ENCODE data around the gene DIP2C.
A peak's percentile ranks its signal among the peaks of the same experiment; 100 is the strongest.
"Not testable (repeated sequence)": the region's sequence is repeated elsewhere in the genome, so short reads cannot be mapped to it uniquely, and the experiment has no call there.

DIP2C gene

GRCh38 chr10:608331-609261, 80.9 kb downstream of the DIP2C start:
- no peak for DNase-seq

DNA sequence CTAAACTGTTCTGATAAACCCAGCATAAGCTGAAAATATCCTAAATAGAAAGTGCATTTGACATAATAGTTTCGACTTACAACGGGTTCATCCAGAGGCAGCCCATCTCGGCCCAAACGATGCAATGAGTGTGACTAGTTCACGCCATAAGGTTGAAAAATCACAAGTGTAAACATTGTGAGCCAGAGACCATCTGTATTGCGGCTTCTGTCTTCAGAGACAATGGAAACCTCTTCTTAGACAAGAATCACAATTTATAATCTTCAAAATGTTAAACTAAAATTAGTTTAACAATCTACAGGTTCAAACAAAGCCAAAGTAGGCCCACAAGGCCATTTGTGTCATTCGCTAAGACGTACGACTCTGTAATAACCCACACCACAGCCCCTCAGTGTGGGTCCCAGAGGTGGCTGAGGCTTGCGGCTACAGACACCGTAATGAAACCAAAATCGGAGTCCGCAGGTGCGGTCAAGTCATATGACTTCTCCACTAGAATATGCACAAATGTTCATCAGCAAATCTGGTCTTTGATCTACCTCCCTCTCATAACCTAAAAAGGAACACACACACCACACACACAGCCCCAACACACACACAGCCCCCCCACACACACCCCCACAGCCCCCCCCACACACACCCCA, 81.8 kb downstream of the DIP2C start:
- no peak for DNase-seq

DNA sequence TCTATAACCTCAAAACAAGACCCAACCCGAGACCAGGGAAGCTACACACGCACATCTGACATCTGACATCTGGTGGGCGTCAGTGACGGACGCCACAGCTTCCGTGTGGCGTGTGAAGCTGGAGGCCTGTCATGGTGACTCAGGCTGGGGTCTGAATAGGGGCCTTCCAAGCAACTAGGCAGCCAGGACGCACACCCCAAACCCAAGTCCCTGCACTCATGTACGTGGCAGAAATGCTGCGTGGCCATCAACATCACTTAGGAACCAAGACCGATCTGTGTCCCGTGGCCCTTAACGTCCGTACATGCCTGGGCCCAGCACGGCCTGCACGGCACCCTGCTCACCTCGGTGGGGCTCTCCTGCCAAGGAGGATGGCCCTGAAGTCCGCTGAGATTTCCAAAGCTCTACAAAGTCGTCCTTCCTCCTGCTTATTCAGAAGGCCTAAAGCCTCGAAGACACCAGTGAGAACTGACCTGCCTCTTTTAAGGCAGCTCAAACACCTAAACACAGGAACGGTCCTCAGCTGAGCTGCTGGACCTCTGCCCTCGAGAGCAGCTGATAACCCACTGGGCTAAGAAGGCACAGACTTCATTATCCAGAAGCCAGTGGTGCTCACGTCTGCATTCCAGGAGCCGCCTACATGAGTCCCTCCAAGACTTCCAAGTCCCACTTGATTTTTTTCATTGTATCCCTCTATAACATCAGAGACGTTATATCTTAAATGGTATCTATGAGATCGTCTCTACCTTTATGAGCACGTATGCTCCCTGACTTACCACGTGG, 82.5 kb downstream of the DIP2C start:
- no peak for DNase-seq

DNA sequence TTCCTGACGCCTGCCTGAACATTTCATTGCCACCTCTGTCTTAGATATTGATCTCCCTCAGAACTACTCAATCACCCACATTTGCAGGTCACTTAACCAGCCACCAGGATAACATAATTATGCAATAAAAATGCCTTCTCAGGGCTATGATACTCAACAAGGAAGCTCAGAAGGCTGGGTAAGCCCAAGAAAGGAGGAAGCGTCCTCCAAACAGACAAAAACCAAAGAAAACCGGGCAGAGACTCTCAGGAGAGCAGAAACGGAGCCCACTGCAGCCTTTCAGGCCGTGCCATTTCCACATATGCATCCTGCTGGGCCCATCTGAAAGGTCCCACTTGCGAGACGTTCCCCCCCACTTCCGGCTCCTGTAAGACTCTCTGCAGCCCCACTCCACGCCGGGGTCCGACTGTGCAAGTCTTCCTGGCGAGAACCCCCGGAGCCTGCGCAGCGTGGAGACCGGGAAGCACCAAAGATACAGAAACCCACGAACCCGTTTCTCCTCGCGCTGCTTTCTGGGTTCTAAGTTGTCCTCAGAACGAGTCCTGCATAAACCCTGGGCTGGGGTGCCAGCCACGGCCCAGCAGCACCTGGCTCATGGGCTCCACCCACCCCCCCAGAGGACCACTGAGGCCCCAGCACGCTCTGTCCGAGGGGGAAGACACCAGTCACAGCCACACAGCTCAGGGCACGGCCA, 83.7 kb downstream of the DIP2C start:
- DNase-seq: no peak

GRCh38 chr10:604716-605631, 84.5 kb downstream of the DIP2C start:
- DNase-seq: no peak

DNA sequence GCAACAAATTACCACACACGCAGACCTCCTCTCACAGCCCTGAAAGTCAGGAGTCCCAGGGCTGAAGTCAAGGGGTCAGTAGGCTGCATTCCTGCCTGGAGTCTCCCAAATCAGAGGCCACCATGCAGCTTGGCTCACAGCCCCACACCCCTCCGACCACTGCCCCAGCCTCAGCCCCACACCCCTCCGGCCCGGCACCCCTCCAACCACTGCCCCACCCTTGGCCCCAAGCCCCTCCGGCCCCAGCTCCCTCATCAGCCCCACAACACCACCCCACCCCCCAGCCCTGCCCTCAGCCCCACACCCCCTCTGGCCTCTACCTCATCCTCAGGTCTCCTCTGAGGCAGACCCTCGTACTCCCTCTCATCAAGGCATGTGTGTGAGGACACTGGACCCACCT, 85.7 kb downstream of the DIP2C start:
- DNase-seq: no peak

DNA sequence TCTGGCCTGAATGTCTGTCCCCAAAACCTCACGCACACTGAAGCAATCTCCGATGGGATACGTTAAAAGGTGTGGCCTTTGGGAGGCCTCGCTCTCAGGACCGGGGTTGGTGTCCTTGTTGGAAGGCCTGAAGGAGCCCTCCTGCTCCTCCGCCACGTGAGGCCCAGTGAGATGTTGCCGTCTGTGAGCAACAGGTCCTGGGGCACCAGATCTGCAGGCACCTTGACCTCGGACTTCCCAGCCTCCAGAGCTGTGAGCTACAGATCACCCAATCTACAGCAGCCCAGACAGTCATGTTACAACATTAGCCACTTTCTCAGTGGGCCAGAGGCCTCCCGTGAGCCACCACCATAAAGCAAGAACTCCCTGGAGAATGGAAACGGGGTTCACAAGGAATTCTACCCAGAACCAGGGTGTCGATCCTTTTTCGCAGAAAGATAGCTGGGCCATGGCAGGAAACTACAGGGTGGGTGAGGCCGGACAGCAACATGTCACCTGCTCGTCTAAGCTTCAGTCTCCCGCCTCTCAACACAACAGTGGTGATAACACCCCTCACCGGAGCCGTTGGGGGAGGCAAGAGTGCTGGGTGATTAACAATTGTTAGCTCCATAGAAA, 87.0 kb downstream of the DIP2C start:
- no peak for DNase-seq

DNA sequence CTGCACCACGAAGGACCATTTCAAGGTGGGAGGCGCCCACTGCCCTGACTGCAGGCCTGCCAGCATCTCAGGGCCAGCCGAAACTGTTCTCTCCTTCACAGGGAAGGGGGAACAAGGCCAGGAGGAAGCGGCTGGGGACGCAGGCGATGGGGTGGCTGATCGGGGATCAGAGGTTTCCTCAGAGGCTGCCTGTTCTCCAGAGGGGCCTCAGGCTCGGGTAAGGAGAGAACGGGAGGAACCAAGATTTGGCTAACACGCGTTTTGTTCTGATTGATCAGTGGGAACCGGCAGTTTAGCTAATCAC, 87.9 kb downstream of the DIP2C start:
- DNase-seq: no peak

- no peak for DNase-seq
Observed at GRCh38 chr10:600876-601659, 88.4 kb downstream of the DIP2C start.

DNA sequence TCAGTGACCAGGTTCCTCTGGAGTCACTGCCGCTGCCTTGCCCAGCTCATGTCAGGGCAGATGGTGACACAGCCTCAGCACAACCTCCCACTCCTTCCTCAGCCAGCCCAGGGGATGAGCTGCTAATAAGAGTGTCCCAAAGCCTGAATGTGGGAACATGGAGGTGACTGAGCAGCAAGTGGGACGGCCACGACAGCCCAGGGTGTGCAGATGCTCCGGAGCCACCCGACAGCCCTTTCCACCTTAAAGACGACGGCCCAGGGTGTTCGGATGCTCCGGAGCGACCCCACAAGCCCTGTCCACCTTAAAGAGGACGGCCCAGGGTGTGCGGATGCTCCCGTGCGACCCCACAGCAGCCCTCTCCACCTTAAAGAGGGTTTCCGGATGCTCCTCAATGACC, 89.2 kb downstream of the DIP2C start:
- no peak for DNase-seq

- no peak for DNase-seq
Observed at GRCh38 chr10:599767-600166, 89.7 kb downstream of the DIP2C start.

DNA sequence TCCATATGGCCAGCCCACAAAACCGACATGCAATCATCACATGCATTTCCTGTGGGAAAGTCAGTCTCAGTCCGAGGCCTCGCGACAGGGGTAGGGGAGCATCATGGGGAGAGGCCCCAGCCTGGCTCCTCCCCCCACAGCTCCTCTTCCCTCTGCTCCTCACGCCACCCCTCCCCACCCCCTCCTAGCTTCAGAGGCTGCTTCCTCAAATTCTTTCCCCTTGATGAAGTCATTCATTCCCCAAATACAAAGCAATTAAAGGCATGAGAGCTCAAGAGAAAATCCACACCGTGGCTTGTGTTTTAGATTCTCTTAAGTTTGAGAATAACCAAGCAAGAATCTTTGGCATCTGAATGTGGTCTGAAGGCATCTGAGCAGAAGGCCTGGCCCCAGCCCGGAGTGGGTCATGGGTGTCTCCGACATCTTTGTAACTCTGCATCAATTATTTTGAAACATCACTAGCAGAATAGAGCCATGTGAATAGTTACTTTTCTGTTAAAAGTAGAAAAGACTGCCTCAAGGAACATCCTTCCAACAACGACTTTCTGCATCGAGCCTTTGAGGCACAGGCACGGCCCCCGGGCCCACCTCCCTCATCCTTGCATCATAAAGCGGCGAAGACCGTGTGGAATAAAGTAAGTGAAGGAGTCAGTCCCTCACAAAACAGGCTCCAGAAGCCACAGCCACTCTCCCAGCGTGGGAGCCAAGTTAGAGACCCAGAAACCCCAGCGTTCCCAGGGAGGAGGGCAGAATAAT, 90.9 kb downstream of the DIP2C start:
- no peak for DNase-seq

- no peak for DNase-seq
Observed at GRCh38 chr10:597976-598375, 91.5 kb downstream of the DIP2C start.

- DNase-seq: no peak
Observed at GRCh38 chr10:596725-597345, 92.6 kb downstream of the DIP2C start.

- DNase-seq: not testable (repeated sequence)
Observed at GRCh38 chr10:596131-596530, 93.3 kb downstream of the DIP2C start.

DNA sequence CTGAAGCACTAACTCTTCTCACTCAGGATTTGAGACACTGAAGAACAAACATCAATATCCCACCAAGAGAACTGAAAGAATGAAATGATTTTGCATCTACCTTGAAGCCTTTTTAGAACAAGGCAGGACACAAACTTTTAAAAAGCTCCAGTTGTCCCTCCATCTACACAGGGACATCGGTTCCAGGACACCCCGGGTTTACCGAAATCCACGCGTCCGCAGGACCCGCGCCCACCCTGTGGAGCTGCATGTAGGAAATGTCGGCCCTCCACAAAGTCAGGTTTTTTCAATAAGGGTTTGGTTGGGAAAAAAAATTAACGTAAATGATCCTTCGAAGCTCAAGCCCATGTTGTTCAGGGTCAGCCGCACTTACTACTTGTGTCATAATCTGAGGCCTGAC, 94.0 kb downstream of the DIP2C start:
- no peak for DNase-seq

DNA sequence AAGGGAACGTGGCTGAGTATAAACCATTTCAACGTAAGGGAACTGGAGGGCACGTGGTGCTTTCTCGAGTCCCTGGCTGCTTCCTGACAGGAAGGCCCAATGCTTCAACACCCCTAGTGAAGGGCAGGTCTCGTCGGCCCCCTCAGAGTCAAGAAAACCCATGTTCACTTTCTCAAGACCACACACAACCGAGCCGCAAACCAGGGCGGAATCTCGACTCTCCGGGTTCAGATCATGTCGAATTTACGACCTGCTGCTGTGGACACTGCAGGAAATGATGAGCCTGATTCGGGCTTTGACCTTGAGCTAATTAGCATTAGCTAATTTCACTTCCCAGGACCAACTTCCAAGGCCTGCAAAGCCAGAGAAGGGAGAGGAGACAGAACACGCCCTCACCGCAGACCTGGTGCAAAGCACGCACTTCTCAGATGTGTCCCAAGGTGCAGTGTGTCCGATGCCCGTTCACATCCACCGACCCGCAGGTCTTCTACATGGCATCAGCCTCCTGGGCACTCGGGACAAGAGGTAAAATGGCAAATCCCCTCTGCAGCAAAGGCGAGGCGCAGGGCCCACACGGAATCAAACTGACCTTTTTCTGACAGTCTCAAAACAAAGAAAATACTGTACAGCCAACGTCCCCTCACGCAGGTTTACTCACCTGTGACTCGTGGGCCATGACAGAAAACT, 94.7 kb downstream of the DIP2C start:
- no peak for DNase-seq

- DNase-seq: peak in 1 of 14 donors; percentile 29
Observed at GRCh38 chr10:593901-594457, 95.5 kb downstream of the DIP2C start.

Measured in C1 segment of cervical spinal cord (tissue), 14 donors.